Cerebellar nuclear complex (tissue), 1 donor: ENCODE data around the gene KRTAP5-2.
"Not testable (repeated sequence)": the region's sequence is repeated elsewhere in the genome, so short reads cannot be mapped to it uniquely, and the experiment has no call there.

Source experiments
- DNase-seq, 2 experiments: peaks; one replicate each; lab custom pipeline; 2025; lab: John Stamatoyannopoulos, UW

Gene KRTAP5-2

GRCh38 chr11:1597994-1598380 is at the start of gene KRTAP5-2:
TSS of gene KRTAP5-2 (minus strand) at chr11:1598294. CDS start at chr11:1598250, 44 bp downstream.
- no peak for DNase-seq

DNA sequence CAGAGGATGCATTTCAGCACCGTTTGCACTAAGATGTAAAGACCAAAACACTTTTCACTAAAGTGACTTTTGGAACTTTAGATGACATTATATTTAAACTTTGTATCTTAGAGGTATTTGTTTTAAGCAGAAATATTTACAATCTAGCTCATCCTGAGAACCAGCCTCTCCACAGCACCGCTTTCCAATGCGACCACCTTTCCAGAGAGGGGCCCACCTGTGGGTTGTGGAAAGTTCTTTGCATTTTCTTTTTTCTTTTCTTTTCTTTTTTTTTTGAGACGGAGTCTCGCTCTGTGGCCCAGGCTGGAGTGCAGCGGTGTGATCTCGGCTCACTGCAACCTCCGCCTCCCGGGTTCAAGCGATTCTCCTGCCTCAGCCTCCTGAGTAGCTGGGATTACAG is 48.4 kb upstream of the KRTAP5-2 start:
- DNase-seq, result not testable (repeated sequence)

DNA sequence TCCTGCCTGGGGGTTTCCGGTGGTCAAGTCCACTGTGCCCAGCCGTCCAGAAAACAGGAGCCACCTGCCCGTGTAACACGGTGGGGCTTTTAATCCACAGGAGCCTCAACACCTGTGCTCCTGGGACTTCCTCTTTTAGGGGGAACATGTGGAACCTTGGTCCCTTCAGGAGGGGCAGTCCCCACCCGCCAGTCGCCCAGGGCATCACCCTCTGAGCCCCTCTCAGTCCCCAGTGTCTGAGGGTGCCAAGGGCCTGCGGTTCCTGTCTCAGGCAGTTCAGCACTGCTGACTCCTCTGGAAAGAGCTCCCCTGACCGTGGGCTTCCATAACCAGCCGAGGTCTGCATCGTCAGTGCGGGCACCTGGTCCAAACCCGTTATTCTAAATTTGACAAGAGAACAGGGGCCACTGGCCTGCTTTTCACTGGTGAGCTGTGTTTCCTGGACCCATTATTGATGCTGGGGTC is 47.3 kb upstream of the KRTAP5-2 start:
- DNase-seq, result no peak

DNA sequence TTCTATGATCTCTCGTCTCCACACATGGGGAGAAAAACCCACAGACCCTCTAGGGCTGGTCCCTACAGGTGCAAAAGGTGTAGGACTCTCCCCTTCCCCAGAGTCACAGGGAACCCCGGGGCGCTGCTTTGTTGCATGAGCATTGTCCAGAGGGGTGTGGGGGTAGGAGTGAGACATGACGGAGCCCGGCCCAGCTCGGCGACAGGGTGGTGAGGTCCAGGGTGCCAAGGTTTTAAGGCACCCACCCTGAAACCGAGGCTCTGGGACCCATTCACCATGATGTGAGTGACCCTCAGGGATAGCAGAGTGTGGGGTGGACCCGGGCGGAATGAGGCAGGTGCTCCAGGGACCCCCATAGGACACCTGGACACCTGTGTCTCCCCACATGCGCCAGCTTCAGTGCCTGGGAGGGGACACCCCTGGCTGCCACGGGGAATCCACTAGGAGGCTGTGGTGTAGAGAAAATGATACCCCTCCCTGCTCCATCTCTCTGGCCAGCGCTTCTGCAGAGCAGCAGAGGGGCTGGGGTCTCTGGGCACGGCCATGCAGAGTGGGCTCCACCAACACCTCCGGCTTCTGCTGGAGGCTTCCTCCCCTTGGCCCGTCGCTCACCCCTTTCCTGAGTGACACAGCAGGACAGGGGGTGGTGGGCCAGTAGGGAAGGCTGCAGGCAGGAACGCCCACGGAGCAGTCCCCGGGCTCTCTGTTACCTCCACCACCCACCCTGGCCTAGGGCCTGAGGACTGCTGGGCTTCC is 46.7 kb upstream of the KRTAP5-2 start:
- no peak for DNase-seq

- DNase-seq, result no peak
Measured at GRCh38 chr11:1643146-1643690, 45.1 kb upstream of the KRTAP5-2 start.

DNA sequence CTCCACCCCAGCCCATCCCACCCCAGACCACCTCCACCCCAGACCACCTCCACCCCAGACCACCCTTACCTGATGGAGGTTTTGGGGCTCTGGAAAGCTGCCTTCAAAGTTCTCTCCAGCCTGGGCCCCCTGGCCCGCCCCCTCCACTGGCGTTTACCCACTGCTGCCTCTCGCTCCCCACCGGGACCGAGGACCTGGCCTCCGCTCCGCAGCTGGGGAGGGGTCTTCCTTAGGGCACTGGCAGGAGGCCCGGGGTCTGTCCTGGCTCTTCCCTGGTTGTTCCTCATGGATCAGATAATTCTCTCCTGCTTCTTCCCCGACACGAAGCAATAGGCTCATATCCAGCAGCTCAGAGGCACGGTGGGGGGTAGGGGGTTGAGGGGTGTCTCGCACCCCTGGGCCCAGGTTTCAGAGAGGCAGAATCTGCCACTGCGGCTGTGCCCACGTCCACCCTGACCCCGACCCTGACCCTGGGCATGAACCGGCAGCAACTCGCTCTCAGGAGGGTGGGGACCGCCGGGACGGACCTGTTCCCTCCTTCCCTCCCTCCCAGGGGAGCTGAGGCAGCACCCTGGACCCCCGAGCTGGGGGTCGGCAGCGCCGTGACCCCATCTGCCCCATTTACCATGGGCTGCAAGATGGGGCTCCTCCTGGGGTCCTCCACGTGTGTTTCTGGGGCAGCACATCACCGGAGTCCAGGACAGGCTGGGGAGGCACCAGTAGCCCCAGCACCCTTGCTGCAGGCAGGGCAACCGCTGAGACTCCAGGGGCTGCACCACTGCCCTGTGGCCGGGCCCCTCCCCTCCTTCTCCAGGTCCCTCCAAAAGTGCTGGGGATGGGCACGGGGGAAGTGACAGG is 44.4 kb upstream of the KRTAP5-2 start:
- DNase-seq, result no peak

GRCh38 chr11:1641096-1641495 is 43.0 kb upstream of the KRTAP5-2 start:
- no peak for DNase-seq

DNA sequence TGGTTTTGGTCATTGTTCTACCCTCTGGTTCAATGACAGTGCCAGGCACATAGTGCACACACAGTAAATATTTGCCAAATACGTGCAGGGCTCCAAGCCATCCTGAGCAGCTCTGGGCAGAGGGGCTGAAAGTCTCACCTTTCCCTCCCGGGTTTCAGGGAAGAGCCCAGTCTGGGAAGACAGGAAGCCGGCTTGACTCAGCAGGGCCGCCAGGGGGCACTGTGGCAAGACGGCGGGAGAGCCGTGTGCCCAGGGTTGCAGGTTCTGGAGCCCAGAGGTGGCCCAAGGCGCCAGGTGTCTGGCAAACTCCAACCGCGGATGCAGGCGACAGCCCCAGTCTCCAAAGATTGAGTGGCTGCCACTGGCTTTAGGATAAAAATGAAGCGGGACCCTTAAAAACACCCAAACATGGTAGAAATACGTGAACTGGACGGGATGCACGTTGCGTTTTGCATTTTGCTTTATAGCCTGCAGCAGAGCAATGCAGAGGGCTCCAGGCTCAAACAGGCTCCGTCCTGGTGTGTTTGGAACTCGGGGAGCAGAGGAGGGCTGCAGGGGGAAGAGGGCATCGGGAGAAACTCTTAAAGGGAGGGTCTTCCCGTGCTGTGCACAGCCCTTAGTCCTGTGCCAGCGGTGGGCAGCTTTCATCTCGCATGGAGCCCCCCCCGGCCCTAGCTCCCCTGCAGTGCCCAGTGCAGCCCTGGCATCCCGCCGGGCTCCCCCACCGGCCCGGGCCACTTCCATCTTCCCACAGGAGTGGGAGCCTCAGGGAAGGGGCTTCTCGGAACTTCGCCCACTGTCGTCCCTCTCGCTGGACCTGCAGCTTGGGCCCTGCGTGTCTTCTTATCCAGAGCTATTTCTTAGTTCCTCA is 42.2 kb upstream of the KRTAP5-2 start:
- DNase-seq, result no peak

DNA sequence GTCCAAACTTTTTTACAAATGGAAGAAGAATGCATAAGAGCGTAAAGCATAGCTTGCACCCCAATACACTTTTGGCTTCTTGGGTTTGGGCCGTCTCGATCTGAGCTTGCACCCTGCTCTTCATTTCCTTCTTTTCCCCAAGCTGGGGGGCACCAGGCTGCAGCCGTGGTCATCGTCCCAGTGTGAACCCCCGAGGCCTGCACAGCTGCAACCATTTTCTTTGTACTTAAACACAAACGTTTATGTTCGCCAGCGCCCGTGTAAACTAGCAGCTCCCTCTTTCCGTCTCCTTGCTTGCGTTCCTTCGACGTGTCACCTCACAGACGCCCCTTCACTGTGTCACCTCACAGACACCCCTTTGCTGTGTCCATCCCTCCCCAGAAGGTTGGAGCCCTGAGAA is 41.6 kb upstream of the KRTAP5-2 start:
- no peak for DNase-seq

GRCh38 chr11:1639102-1639620 is 41.1 kb upstream of the KRTAP5-2 start:
- no peak for DNase-seq

GRCh38 chr11:1638344-1638743 is 40.2 kb upstream of the KRTAP5-2 start:
- no peak for DNase-seq

DNA sequence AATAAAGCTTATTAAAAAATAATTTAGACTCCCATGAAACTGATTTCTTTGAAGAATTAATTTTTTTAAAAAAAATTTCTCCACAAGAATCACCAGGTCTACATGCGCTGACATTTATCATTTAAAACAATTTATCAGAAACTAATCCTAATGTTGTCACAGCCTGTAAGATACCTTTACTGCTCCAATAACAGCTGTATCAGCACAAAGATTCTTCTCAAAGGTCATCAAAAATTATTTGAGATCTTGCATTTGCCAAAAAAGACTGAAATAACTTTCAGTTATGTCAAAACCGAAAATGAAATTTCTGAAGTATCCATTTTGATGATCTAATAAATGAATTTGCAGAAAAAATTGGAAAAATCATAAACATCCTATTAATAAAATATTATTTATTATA is 39.5 kb upstream of the KRTAP5-2 start:
- DNase-seq, result no peak

GRCh38 chr11:1636291-1636950 is 38.3 kb upstream of the KRTAP5-2 start:
- DNase-seq, result no peak

- no peak for DNase-seq
Measured at GRCh38 chr11:1633864-1634263, 35.8 kb upstream of the KRTAP5-2 start.

DNA sequence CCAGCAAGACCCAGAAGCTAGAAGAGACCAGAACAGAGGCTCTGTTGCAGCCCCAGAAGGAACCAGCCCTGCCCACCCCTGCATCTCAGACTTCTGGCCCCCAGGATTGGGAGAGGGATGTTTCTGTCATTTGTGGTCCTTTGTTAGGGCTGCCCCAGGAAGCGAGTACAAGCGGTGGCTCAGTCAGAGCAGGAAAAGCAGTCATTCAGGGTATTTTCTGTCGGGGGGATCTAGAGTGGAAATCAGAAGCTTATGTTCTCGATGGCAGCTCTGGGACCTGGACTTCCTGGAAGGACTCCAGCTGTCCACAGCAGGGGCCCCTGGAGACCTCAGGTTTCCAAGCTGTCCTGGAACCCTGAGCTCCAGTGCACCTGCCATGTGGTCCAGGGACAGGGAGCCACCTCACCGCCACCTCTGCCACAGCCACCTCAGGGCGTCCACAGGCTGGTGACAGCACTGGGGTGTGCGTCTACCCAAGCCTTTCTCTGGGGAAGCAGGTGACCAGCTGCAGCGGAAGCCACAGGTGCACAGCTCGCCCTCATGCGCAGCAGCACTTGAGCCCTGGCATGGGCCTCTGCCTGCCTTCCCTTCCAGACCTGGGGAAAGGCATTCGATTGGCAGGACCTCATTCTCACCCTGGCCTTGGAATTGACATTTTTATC is 34.1 kb upstream of the KRTAP5-2 start:
- DNase-seq, result no peak

- DNase-seq, result no peak
Measured at GRCh38 chr11:1631066-1631568, 33.0 kb upstream of the KRTAP5-2 start.

GRCh38 chr11:1630271-1630670 is 32.2 kb upstream of the KRTAP5-2 start:
- DNase-seq, result no peak

- no peak for DNase-seq
Measured at GRCh38 chr11:1629326-1630185, 31.5 kb upstream of the KRTAP5-2 start, which contains the start of gene KRTAP5-5. TSS of gene KRTAP5-5 (plus strand) at chr11:1629775. CDS start at chr11:1629841, 66 bp downstream.
